Stimulated activated CD4-positive, alpha-beta T cell treated with anti-CD3 and anti-CD28 coated beads, Interleukin-2, amount 100 ng/mL, for 24 hours (primary cell): Measurements from ENCODE around the gene MUS81.
A peak's percentile ranks its signal among the peaks of the same experiment; 100 is the strongest.

Experiments used
- DNase-seq, 2 donors: peaks; one replicate each; pipeline ENCODE4 v3.0.0-alpha.2; 2020

MUS81 gene

DNA sequence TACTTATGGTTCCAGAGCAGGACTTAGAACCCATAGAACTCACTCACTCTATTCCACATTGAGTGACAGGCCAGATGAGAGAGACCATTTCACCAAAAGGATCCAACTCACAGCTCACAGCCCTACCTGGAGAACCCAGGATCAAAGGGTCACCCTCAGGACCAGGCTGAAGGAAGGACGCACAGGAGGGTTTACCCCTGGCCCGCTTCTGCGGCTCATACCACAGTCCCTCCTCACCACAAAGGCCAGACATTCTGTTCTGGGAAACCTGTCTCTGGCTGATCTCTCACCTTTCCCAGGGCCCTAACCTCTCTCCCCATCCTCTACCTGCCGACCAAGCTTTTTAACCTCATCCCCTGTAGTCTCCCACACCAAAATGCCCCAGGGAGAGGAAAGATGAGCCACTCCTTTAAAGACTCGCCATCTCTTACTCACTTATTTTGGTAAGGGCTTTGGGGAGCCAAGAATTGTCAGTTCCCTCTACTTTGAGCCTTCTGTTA, 35.3 kb downstream of the MUS81 start:
- DNase-seq, result no peak

DNA sequence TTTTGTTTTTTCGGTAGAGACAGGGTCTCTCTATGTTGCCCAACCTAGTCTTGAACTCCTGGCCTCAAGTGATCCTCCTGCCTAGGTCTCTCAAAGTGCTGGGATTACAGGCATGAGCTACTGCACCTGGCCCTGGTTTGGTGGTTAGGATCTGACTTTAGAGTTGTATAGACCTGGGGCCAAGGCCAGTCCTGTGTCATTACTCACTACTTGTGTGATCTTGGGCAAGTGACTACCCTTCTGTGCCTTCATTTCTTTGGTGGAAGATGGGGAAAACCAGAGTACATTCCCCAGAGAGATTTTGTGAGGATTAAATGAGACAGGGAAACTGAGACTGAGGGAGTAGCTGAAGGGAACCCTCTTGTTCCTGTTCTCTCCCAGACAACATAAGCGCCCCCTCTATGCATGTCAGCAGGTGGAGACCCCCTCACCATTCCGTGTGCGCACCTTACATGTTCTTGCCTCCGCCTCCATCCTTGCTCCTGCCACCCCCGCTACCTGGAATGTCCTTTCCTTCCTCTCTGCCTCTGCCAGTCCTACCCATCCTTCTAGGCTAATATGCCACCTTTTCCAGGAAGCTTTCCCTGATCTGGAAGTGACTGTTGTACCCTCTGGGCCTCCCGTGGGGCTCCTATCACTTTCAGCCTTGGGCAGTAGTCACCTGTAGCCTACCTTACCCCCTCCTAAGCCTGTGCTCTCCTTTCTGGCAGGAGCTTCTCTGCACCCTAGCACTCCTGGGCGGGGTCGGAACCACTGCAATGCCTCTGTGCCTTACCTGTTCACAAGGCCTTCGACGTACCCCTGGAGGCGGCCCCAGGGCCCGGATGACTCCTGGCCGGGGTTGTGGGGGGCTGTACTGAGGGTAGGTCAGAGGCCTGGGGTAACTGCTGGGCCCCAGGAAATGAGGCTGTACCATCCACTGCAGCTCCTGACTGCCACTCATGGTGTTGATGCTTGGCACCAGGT, 36.1 kb downstream of the MUS81 start:
- no peak for DNase-seq

DNA sequence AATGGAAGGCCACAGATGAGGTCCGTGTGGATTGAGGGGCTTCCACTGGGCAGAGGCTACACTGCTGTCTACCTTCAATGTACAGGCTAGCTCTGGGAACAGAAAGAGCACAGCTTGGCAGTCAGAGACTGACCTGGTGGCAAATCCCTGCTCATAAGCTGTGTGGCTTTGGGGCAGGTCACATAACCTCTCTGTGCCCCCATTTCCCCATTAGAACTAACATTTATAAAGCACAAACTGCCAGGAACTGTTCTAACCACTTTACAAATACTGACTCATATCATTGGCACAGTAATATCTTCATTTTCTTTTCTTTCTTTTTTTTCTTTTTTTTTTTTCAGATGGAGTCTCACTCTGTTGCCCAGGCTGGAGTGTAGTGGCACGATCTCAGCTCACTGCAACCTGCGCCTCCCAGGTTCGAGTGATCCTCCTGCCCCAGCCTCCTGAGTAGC, 36.8 kb downstream of the MUS81 start:
- DNase-seq, result no peak

DNA sequence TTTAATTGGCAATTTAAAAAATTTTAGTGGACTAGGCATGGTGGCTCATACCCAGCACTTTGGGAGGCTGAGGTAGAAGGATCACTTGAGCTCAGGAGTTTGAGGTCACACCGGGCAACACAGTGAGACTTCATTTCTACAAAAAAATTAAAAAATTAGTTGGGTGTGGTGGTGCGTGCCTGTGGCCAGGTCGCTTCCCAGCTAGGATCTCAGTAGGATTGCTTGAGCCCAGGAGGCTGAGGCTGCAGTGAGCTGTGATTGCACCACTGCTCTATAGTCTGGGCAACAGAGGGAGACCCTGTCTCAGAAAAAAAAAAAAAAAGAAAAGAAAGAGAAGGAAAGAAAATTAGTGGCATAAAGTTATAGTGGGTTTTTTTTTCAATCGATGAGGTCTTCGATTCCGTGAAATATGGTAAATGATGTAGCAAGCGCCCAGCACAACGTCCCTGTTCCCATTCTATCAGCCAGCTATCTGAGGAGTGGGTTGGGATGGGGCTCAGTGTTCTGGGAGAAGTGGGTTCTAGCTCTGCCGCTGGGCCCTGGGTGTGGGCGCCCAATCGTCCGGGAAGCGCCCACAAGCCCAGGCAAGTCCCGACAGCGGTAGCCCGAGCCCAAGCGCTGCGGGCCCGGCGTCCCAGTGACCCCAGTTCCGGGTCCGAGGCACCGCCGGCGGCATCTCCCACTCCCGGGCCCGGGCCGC, 38.6 kb downstream of the MUS81 start:
- no peak for DNase-seq

DNA sequence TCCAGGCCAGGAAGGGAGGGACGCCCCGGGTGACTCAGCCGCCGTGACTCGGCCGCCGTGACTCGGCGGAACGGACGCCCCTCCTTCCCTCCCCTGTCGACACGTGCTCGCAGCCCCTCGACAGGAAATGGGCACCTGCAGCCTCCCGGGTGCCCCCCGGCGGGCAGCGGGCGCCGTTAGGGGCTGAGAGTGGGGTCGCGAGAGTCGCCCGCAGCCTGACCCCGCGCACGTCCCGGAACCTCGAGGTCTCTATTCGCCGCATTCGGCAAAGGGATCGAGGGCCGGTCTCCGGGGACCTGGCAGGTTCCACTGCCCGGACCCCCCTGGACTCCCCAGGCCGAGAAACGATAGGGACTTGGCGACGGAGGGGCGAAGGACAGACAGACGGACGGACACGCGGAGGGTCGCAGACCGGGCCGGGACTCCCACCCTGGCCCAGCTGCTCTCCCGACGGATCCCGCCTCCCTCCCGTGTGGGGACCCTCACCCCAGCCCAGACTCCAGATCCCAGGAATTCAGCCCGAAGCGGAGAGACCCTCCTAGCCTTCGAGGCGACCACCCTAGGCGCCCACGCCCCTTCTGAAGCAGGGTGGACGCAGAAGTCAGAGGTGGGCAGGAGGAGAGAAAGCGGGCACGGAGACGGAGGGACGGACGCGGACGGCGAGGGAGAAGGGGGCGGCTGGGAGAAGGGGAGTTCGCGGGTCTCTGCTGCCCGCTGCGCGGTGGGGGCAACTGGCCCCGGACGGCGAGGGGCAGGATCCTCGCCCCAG, 39.3 kb downstream of the MUS81 start:
- DNase-seq, result peak; percentile 79 to 85

DNA sequence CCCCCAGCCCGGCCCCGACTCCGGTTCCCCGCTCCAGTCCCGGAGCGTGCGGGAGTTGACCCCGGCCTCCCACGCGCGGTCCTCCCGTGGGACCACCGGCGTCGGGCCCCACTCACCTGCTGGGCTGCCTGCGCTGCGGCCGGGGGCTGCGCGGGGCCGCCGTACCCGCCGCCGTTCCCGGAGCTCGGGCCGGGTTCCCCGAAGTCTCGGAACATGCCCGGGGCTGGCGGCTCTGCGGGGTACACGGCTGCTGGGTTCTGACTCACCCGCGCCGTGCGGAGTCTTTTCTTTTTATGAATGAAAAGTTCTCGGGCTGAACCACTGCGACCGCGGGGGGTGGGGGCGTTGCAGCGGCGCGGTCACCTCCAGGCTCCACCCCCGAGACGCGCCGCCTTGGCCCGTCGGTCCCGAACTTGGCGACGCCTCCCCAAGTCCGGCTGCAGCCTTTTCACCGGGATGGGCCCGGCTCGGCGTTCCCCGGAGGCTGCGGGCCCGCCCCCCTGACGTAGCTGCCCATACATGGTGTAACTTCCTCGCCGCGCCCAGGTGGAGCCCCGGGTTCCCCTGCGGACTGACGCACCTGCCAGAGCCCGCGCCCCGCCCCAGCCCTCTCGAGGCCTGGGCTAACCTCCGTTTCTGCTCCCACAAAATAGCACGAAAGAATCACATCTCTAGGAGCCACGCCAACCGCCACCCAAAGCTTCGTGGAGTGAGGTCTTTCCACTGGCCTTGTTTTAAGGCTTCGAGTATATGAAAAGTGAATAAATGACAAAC, 40.1 kb downstream of the MUS81 start, which contains the start of gene FOSL1:
Gene FOSL1 (minus strand): TSS at position 264 of the 774 bp plus-strand sequence. CDS start 49 bp downstream, at position 215.
- peak; percentile 94 to 97 for DNase-seq

DNA sequence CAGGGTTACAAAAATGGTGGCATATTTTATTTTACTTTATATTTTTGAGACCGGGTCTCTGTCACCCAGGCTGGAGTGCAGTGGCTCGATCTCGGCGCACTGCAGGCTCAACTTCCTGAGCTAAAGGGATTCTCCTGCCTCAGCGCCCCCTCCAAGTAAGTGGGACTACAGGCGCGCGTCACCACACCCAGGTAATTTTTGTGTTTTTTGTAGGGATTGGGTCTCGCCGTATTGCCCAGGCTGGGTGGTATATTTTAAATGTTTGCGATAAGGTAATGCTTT, 40.6 kb downstream of the MUS81 start:
- DNase-seq, result no peak

DNA sequence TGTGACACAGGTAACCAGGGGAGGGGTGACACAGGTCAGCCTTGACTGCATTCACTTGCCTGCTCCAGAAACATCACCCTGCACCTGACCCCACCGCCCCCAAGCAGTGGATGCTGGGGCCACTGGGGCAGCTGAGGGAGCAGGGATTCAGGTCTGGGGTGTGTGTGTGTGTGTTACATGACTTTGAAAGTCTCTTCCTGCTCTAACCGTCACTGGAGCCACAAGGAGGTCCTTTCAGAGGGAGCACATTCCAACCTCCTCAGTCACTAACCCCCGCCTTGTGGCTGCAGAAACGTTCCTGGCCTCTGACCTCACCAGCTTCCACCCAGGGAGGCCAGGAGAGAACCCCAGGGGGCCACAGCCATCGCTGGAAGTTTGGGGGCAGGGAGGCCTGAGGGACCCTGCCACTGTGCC, 42.8 kb downstream of the MUS81 start:
- no peak for DNase-seq

DNA sequence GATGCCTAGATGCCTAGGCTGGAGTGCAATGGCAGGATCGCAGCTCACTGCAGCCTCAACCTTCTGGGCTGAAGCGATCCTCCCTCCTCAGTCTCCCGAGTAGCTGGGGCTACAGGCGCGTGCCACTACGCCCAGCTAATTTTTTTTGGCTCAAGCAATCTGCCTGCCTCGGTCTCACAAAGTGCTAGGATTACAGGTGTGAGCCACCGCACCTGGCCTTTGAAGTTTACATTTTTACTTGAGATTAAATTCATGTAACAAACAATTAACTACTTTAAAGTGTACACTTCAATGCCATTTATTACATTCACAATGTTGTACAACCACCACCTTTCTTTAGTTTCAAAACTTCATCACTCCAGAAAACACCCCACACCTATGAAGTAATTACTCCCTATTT, 43.5 kb downstream of the MUS81 start:
- no peak for DNase-seq

DNA sequence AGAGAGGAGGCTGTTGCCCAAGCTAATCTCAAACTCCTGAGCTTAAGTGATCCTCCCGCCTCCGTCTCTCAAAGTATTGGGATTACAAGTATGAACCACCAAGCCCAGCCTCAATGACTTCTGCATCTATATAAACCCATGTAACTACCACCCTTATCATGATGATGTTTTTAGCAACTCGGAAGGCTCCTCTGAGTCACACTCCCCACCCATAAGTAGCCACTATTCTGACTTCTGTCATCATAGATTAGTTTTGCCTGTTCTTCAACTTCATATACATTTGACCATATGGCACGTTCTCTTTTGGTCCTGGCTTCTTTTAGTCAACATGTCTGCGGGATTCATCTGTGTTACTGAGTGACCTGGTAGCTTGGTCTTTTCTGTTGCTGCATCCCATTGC, 46.4 kb downstream of the MUS81 start:
- DNase-seq, result no peak

DNA sequence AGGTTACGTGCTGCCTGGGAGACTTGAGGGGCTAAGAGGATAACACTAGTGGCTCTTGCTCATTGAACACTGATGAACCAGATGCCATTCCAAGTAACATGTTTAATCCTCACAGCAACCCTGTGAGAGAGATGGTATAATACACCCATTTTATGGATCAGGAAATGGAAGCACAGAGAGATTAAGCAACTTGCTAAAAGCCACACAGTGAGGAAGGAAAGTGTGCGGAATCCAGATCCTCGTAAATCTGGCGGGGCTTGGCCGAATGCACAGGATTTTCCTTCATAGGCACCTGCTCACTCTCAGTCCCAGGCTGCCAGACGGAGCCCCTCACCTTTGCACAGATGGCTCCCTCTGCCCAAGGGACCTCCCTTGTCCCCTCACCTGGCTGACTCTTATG, 47.6 kb downstream of the MUS81 start:
- no peak for DNase-seq

DNA sequence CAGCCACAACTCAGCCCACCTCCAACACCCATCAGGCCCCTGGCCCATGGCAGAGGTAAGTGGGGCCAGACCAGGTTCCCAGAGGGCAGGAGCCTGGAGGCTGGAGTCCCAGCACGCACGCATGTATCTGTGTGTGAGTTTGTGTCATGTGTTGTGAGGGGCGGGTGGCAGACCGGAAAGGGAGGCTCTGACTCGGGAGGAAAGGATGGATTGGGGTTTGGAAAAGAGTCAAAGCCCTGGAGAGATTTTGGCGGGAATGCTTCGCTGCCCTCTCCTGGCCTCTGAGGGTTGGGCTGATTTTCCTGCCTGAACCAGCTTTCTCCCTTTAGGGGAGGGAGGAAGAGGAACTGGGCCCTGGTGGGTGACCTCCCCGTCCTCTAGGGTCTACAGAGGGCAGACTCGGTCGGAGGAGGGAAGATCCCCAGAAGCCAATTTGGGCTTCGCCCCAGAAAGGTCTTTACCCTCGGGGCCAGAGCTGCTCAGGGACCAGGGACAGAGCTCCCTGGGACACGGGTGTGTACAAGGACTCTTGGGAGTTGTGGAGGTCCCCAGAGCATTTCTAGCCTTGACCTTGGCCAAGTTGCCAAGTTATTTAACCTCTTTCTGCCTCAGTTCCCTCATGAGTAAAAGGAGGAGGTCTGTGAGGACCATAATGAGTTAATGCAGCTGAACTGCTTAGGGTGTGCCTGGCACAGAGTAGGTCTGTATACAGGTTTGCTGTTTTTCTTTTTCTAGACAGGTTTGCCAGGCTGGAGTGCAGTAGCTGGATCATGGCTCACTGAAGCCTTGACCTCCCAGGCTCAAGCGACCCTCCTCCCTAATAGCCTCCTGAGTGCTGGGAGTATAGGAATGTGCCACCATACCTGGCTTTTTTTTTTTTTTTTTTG, 51.7 kb downstream of the MUS81 start:
- no peak for DNase-seq

DNA sequence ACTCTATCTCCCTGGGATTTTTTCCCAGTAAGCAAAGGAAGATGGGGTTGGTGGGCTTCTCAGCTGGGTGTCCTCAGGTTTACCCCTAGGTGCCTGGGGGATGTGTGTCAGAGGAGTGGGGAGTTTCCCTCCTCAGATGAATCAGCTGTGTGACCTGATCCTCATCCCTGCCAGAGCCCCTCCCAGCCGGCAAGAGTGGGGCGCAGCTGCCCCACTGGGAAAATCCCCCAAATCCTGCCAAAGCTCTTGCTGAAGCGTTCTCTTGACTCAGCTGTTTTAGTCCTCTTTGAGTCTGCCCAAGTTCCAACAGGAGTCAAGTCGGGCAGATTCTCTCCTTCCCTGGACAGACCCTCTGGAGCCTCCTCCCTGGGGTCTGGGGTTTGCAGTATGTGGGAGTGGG, 52.6 kb downstream of the MUS81 start:
- no peak for DNase-seq

DNA sequence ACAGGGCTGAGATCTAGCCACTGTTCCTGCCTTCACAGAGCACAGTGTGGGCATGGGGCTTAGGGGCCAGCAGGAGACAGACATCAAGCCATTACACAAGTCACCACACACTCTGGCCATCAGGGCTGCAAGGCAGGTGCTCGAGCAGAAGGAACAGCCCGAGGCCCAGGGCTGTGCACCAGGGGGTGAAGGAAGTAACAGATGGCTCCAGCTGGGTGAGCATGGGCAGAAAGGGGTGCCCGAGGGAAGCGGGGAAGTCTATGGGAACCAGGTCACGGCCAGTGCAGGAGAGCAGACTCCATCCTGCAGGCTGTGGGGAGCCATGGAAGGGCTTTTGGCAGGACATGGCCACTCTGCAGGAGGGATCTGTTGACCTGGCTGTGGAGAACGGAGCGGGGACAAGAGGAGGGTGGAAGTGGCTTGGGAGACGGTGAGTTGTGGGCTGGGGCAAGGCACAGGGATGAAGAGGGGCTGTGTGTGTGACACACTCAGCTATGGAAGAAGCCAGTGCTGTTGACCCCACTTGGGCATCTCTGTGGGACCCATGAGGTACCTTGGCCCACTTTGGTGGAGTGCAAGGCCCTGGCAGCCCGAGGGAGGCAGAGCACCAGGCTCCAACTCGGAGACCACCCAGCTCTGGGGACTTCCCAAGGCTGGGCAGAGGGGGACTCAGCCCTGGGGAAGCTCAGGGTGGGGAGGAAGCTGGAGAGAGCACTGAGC, 55.0 kb downstream of the MUS81 start:
- DNase-seq, result no peak

DNA sequence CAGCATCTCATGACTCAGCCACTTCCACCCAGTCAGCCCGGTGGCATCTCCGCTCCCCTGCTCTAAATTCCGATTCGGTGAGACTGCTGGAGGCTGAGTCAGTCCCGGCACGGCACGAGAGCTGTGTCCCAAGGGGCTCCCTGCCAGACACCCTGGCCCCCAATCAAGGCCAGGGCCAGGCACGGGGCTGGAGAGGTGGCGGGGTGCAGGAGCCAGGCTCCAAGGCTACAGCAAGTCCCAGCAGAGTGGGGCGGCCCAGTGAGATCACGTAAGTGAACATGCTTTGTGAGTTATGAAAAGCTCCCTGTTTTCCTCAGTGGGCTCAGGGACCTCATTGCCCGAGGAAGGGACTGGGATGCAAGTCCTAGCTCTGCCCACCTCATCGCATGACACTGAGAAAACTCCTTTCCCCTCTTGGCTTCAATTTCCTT, 55.6 kb downstream of the MUS81 start:
- no peak for DNase-seq
